Activated CD4-positive, alpha-beta T cell treated with anti-CD3 and anti-CD28 coated beads, Interleukin-2, Interleukin-4, amounts not matched to agents 100 ng/mL and 50 ng/mL, durations not matched to agents 16 hours and 8 hours (primary cell): ENCODE results near the gene FGF19.

Experiments used
- DNase-seq: peaks from one replicate; pipeline ENCODE4 v3.0.0-alpha.2; 2020; ENCODE audit warnings: low spot score

Gene FGF19

DNA sequence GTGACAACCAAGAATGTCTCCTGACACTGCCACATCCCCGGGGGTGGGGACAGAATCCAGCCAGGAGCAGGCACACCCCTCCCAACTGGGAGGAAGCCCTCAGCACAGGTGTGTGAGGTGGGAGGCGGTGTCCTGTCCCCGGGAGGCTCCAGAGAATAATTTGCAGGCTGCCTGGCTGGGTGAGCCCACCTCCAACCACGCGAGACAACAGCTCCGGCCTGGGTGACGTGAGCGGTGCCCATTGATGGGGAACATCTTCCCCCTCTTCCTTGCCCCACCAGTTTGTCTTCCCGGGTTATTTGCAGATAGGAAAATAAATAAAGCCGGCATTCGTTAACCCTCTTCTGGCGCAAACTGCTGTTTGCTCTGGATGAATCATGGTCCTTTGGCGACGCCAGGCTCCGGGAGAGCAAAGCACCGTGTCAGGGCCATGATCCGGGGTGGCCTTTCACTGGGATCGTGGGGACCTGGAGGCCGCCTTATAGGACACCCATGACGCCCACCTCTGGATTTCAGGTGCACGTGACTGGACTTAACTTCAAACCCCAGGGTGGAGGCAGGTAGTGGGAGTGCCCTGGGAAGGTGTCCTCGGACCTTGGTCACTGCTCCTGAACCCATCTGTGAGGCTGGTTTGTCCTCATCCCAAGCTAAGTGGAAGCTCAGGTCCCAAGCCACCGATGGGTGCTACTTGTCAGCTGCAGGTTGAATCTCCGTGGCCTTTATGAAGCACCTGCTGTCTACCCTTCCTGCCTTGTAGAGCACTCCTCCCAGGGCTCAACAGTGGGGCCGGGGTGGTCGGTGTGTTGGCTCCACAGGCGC lies 49.0 kb downstream of the FGF19 start:
- no peak for DNase-seq

GRCh38 chr11:69654001-69654659 lies 49.7 kb downstream of the FGF19 start:
- no peak for DNase-seq

- no peak for DNase-seq
Measured at GRCh38 chr11:69653406-69653960, 50.3 kb downstream of the FGF19 start.

- no peak for DNase-seq
Measured at GRCh38 chr11:69652999-69653398, 50.8 kb downstream of the FGF19 start.

- DNase-seq = no peak
Measured at GRCh38 chr11:69651834-69652620, 51.8 kb downstream of the FGF19 start.

DNA sequence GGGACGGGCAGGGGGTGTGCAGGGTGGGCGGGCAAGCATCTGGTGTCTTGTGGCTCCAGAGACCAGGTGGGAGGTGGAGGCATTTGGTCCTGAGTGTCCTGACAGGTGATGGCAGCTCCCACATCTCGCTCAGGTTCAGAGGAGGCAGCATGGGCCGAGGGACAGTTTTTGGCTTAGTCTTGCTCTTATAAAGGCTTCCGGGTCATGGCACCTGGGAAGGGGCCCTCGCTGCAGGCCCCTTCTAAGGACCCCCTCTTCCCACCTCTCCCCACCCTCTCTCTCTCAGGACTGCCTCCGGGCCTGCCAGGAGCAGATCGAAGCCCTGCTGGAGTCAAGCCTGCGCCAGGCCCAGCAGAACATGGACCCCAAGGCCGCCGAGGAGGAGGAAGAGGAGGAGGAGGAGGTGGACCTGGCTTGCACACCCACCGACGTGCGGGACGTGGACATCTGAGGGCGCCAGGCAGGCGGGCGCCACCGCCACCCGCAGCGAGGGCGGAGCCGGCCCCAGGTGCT lies 52.9 kb downstream of the FGF19 start:
- DNase-seq = no peak

DNA sequence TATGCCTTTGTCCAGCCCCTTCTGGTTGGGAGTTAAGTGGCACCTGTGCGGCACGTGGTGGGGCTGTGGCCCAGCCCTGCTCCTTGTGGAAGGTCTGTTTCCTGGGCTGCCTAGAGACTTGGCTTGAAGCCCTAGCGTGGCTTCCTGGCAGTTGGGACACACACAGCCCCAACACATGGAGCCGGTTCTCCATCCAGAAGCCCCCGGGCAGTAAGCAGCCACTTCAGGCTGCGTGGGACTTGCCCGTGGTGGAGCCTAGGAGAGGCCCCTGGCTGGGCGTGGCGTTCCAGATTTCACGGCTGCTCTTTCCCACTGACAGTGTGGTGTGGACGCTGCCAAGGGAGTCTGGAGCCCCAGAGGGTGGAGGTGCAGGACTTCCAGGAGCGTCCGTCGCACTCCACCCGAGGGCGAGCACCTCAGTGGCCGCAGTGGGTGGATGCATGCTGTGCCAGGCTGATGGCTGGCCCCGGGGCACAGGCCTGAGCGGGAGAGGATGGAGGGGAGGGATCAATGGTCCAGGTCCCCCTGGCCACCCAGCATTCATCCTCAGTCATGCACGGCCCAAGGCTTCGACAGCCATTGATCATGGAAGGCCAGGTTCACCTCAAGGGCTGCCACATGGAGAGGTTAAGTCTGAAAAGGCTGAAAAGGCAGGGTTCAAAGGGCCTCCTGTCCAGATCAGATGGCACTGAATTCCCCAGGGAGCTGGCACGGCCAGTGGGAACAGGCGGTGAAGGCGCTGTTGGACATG lies 53.6 kb downstream of the FGF19 start:
- no peak for DNase-seq

DNA sequence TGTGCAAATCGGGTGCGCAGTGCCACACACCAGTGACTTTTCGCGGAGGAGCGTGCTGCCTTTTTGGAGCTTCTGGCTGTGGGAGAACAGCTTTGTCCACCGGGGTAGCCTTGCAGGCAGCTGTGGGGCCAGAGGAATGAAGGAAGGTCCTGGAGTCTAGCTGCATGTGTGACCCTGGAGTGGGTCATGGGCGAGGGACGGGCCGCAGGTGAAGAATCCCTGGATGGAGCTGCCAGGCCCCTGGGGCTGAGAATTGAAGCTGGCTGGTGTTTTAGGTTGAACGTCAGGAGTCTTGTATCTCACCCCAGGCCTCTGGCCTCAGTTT lies 54.3 kb downstream of the FGF19 start:
- DNase-seq = no peak

DNA sequence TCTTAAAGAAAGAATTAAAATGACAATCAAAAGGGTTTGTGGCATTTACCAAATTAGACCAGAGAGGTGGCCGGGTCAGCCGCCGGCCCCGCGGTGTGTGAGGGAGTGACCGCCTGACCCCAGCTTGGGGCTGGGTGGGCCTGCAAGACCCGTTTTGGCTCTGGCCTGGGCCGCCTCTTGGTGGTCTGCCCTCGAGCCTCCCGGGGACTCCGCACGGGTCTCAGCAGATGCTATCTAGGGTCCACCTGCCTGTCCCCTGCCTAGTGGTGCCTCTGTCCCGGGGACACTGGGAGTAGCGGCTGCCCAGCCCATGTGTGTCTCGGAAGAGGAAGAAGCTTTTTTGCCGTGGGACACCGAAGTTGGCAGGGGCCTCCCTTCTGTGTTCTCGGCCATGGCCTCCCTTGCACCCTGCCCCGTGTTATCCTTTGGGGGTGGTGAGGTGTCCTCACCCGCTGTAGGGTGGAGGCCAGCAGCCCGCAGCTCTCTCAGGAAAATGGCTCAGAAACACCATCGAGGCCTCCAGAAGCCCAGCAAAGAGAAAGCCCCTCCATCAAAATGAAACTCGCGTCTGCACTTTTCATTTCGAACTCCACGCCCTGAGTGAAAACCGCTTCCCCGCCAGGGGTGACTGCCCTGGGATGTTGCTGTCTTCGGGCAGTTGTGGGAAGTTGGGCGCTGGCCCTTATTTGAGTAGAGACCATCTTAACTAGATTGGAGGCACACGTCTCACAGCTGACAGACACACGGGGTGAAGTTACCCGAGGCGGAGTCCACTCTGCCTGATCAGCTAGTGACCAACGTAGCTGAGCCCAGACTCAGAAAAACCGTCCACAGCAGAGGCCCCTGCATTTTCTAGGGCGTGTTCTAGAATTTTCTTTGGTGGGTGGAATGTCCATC lies 54.9 kb downstream of the FGF19 start:
- no peak for DNase-seq
